Right lung (tissue), 10 donors: ENCODE measurements around the gene KRTAP12-3. TPM values are rescaled to one million over a fixed set of nuclear protein-coding genes. Genes with fewer than 3 reads are reported as not detected.
"Not testable (repeated sequence)": the region's sequence is repeated elsewhere in the genome, so short reads cannot be mapped to it uniquely, and the experiment has no call there.

Experiments
- DNase-seq, 2 donors: peaks; one replicate each; pipeline ENCODE4 v3.0.0-alpha.2; 2013
- long read RNA-seq, 8 donors: transcript quantifications; one replicate each; lab custom pipeline, GENCODE V29; 2026
- polyA plus RNA-seq, 5 donors: library from polyadenylated mRNA; unstranded; fragments of 120-200 nt; gene quantifications; one replicate each; pipeline versions ENCODE4 v1.2.1 to v1.2.3, GENCODE V29; 2013; ENCODE audit warnings: inconsistent platforms in 1 of 5, low replicate concordance in 1 of 5; ENCODE audit not compliant: insufficient read length in 5 of 5, insufficient read depth in 1 of 5

KRTAP12-3 gene, protein sequence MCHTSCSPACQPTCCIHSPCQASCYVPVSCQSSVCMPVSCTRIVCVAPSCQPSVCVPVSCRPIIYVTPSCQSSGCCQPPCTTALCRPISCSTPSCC
- polyA plus RNA-seq = not detected
- long read RNA-seq, donor 1 = 0 reads
- long read RNA-seq, donor 2 = 0 reads
- long read RNA-seq, donor 3 = 0 reads
- long read RNA-seq, donor 4 = 0 reads
- long read RNA-seq, donor 5 = 0 reads
- long read RNA-seq, donor 6 = 0 reads
- long read RNA-seq, donor 7 = 0 reads
- long read RNA-seq, donor 8 = 0 reads

DNA sequence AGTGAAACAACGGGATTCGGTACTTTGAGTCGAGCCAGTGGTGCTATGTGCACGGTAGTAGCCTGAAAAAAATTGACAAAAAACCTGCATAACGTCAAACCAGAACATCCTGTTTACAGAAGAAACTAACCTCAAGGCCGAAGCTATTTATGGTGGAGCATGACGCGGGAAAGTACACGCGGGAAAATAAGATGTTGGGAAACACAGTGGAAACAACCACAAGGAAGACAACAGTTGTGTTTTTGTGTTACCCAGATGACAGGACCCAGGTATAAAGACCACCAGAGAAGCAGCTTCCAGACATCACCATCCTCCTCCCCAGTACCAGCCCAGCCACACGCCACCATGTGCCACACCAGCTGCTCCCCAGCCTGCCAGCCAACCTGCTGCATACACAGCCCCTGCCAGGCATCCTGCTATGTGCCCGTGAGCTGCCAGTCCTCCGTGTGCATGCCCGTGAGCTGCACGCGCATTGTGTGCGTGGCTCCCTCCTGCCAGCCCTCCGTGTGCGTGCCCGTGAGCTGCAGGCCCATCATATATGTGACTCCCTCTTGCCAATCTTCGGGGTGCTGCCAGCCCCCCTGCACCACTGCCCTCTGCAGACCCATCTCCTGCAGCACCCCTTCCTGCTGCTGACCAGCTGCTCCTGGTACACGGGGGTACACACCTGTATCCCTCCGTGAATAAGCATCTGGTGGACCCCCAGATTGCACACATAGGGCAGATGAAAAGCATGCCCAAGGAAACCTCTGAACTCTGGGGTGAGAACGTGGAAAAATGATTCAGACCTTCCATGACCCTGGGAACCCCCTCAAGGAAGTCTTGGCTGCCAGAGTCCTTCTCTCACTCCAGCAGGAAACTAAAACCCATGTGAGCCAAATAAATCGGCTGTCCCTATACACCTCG lies at the start of gene KRTAP12-3:
KRTAP12-3 (plus strand) TSS at position 298 of the 906 bp plus-strand sequence; CDS start at position 346, 48 bp downstream.
- DNase-seq = no peak

DNA sequence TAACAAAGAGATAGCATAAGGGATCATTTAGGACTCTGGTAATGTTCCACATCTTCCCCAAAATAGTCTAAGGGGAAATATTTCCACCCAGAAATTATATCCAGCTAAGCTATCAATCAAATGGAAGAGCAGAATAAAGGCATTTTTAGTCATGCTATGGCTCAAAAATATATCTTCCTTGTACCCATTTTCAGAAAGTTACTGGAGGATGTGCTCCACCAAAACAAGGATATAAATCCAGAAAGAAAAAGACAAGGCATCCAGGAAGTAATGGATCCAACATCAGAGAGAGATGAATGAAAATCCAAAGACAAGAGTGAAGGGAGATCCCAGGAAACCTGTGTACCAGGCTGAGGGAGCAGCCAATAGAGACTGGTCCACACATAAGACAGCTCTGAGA lies 48.5 kb upstream of the KRTAP12-3 start:
- DNase-seq = no peak

DNA sequence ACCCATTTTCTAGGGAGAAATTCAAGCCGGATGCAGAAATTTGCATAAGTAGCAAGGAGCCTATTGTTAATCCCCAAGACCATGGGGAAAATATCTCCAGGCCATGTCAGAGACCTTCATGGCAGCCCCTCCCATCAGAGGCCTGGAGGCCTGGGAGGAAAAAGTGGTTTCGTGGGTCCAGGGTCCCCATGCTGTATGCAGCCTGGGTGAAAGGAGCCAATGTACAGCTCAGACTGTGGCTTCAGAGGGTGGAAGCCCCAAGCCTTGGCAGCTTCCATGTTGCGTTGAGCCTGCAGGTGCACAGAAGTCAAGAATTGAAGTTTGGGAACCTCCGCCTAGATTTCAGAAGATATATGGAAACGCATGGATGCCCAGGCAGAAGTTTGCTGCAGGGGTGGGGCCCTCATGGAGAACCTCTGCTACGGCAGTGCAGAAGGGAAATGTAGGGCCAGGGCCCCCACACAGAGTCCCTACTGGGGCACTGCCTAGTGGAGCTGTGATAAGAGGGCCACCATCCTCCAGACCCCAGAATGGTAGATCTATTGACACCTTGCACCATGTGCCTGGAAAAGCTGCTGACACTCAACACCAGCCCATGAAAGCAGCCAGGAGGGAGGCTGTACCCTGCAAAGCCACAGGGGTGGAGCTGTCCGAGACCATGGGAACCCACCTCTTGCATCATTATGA lies 47.4 kb upstream of the KRTAP12-3 start:
- DNase-seq = not testable (repeated sequence)

DNA sequence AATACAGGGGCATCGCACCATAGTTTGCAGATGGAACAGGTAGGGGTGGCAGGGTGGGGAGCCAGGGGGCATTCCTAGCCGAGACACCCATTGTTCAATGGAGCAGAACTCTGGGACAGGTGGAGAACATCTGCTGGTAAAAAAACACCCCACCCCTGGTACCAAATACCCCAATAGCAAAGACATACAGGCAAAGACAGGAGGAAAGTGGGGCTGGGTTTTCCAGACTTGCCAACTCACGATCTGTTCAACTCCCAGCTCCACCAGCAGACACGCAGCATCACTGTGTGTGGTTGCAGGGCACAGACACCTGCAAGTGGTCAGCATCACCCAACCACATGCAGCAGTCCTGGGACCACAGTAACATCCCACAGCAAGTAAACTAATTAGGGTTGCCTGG lies 46.2 kb upstream of the KRTAP12-3 start:
- no peak for DNase-seq

DNA sequence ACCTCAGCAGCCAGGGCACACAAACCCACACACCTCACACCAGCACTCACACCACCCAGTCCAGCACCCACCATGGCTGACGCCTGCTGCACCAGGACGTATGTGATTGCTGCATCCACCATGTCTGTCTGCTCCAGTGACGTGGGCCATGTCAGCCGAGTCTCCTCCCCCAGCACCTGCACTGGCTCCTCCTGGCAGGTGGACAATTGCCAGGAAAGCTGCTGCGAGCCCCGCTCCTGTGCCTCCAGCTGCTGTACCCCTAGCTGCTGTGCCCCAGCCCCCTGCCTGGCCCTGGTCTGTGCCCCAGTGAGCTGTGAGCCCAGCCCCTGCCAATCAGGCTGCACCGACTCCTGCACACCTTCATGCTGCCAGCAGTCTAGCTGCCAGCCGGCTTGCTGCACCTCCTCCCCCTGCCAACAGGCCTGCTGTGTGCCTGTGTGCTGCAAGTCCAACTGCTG lies 45.7 kb upstream of the KRTAP12-3 start, which contains the start of gene KRTAP10-8:
KRTAP10-8 (plus strand) TSS at position 51 of the 458 bp plus-strand sequence; CDS start at position 73, 22 bp downstream.
- DNase-seq = no peak

DNA sequence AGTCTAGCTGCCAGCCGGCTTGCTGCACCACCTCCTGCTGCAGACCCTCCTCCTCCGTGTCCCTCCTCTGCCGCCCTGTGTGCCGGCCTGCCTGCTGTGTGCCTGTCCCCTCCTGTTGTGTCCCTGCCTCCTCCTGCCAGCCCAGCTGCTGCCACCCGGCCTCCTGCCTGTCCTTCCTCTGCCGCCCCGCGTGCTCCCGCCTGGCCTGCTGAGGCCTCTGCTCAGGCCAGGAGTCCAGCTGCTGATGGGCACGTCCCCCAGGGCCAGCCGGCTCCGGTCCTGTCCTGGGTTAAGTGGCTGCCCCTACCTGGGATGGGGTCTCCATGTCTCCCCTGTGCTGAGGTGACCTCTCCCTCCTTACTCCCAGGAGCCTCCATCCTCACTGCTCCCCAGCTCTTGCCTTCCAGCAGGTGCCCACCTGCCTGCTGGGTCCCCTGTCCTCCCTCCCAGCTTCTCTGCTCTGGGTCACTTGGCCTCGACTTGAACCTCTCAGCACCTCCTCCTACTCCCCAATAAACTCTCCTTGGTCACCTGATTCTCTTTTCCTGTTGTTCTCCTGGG lies 45.0 kb upstream of the KRTAP12-3 start:
- DNase-seq = no peak

DNA sequence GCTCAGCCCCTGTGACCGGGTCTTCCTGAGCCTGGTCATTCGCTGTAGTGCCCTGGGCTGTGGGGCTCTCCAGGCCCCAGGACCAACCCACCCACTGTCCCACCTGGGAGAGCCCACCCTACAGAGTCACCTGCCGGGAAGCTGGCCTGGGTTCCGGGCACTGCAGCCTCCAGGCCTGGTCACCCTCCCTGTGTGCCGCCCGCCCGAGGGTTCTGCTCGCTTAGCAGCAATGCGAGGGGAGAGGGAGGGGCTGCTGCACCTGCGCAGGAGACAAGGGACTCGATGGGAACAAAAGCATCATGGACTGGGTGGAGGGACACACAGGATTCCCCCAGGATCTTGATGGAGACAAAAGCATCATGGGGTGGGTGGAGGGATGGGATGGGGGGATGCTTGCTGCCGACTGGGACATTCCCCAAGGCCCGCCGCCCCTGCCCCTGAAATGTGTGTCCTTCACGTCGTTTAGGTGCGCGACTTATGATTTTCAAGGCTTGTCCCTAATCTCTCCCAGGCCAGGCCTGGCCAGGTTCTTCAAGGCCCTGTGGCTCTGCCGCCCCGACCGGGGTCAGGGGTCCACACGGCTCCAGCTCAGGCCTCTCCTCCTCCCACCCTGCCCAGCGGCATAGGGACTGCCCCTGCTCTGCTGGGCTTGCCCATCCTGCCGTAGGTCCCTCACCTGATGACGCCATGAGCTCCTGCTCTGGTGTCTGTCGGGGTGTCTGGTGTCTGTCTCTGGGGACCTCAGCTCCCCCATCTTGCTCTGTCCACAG lies 44.2 kb upstream of the KRTAP12-3 start:
- no peak for DNase-seq

DNA sequence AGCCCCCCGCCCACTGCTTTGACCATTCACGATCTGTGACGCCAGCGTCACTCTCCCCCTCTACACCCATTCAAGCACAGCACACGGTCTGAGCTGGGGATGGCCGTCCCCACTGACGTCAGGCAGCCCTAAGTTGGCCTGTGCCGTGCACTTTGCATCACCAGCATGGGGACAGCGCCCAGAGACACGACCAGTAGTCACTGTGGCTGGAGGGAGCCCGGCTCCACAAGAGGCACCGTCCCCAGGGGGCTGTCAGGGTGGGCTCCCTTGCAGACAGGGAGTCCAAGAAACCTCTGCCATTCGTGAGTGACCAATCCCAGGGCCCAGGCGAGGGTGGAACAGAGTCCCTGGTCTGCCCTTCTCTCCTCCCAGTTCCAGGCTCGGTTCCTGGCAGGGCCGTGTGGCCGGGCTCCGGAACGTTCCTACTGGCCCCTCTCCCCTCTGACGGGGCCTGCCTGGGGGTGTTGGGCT lies 43.5 kb upstream of the KRTAP12-3 start:
- DNase-seq = no peak

DNA sequence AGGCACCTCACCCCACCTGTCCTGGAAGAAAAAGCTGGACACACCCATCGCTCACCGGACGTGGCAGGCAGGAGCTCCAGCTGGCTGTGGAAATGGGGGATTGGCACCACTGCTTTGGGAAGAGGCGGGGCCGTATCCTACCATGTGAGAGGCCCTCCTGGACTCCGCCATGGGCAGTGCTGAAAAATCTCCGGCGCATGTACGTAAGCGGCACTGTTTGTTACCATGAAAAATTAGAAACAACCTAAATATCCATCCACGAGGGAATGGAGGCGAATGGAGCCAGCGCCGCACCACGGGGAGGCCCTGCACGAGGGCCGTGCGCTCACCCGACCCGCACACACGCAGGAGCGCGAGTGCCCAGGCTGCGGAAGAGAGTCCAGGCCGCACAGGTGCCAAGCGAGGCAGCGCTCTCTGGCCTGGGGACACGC lies 42.8 kb upstream of the KRTAP12-3 start:
- DNase-seq = no peak

DNA sequence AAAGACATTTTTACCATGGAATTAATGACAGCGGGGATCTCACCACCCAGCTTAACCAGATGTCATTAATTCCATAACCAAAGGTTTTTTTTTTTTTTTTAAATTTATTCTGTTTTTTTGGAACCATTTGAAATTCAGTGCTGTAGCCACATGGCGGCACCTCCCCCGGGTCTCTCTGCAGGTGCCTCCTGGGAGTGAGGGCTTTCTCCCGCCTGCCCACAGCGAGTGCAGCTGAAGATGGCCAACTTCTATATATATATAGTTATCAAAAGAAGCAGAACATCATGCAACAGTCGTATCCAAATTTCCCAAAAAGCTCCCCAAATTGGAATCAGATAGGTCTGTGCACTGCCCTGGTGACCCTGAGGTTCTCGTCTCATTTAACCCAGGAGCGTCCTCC lies 42.3 kb upstream of the KRTAP12-3 start:
- DNase-seq = no peak

DNA sequence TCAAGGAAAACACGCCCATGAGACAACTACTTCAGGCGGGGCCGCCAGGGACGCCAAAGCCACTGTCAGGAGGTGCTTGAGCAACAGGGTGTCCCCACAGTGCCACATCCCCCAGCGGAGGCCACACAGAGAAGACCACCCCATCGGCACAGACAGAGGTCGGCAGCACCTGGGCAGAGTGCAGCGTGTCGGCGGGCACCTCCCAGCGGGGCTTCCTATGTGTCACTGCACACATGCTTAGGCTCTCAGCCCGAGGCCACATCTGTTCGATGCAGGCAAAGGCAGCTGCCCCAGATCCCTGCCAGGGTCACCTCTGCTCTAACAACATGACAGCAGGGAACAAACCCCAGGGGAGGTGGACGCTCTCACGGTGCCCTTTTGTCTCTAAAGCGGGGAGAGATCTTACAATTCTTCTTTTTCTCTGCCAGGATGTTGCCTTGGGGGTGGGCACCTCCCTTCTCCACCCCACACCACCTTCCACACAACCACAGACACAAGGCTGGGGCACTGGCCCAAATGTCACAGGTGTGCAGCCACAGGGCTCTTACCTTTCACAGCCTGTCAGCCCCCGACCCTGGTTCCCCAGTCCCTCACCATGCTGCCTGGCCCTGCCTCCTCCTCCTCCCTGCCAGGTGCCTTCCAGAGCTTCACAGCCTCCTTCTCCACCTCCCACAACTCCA lies 41.7 kb upstream of the KRTAP12-3 start:
- DNase-seq = no peak

DNA sequence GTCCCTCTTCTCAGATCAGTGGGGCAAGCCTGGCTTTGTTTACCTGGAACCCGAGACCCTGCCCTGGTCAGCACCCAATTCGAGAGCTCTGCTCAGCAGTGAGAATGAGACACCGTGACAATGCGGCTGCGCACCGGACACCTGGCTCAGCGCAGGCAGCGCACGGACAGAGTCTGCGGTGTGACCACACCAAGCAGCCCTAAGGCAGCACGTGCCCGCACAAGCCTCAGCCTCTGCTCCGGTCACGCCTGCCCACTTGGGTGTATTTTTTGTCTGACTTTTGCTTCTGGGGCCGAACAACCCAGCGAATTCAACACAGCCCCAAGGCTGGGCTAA lies 41.2 kb upstream of the KRTAP12-3 start:
- no peak for DNase-seq

DNA sequence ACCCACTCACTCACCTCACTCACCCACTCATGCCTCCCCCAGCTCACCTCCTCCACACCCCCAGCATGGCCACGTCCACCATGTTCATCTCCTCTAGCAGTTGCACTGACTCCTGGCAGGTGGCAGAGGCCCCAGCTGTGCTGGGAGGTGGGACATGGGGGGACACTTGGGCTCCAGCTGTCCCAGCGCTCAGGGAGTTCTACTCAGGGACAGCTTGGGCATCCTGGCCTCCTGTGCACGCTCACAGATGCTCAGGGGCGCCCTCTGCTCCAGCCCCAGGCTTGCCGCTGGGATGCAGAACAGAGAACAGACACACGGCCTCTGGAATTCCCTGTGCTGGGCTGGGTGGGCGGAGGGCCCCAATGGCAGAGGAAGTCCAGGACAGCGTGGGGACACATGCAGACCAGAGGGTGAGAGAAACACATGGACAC lies 40.6 kb upstream of the KRTAP12-3 start:
- no peak for DNase-seq

DNA sequence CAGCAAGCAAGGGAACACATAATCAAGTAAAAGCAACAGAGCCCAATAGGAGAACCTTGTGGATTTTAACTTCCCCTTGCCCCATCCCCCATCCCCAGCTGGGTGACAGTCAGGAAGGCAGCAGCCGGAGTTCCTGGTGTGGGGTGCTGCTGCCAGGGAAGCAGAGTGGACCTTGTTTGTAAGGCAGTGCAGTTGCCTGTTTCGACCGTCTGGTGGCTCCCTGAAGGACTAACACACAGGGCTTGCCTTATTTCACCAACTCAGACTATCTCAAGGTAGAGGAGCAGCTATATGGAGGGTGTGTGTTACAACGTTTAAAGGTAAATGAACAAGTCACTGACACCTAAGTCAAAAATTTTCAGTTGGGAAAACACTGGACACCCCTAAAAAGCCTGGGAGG lies 39.2 kb upstream of the KRTAP12-3 start:
- no peak for DNase-seq

DNA sequence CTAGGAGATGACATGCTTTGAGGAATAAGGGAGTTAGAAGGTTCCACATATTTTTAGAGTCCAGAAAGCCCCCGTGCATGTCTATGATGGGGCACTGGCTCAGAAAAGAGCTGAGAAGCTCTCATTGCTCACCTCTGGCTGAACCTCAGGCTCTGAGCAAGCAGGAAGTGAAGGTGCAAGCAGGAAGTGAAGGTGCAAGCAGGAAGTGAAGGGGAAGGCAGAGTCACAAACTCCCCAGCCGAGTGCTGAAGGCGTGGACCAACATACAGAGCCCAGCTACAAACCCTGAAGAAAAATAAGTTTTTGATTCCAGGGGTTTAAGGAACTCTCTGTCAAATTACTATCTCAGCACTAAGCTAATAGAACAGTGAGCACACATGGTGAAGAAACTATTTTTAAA lies 38.8 kb upstream of the KRTAP12-3 start:
- no peak for DNase-seq

DNA sequence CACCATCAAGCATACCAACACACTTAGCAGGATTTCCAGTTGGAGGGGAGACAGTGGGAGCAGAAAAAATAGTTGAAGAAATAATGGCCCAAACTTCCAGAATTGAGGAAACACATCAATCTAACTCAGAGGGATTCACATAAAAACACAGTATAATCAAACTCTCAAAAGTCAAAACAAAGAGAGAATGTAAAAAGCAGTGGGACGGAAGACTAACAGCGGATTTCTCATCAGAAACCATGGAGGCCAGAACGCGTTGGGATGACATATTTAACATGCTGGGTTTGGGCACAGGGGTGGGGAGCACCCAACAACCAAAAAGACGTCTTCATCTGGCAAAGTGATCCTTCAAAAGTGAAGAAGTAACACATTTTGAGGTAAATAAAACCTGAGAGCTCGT lies 37.8 kb upstream of the KRTAP12-3 start:
- no peak for DNase-seq

DNA sequence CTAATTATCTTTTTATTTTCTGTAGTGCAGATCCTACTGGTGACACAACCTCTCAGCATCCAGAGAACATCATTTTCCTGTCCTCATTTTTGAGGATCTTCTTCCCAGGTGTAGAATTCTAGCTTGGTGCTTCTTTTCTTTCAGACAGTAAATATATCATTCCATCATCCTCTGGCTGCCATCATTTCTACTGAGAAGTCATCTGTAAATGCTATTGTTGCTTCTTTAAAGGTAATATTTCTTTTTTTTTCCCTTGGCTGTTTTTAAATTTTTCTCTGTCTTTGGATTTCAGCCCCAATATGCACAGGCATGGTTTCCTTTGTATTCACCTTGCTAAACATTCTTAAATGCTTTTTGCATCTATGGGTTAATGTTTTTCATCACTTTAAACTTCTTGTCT lies 34.2 kb upstream of the KRTAP12-3 start:
- no peak for DNase-seq

DNA sequence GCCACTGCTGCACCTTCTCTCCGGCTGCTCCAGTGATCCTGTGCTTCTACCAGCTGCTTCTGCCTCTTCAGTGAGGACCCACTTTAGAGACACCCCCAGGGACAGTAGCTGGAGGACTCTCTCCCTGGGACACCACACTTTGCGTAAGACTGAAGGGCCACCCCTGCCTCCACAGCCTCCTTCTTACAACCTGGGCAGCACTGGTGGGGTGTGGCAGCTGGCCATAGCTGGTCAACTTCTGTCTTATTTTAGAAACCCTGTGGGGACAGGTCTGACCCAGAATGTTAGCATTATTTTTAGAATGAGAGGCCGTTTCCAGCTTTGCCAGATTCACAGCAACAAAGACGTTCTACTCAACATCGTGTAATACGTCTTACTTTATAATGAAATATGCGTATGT lies 32.0 kb upstream of the KRTAP12-3 start:
- no peak for DNase-seq

DNA sequence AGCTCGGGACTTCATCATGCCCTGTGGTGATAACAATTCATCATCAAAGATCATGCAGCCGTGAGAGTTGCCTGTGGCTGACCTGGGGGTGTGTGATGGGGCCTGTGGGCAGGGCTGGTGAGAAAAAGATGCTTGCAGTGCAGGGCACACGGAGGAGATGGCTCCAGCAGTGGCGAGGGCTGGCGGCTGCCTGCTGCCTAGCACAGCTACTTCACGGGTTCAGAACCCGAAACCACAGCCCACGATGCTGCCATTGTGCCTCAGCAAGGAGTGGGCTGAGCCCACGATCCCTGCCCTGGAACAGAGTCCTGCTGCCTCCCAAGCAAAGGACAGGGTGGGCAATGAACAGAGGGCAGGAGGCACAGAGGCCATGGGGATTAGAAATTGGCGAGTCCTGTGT lies 31.5 kb upstream of the KRTAP12-3 start:
- no peak for DNase-seq

DNA sequence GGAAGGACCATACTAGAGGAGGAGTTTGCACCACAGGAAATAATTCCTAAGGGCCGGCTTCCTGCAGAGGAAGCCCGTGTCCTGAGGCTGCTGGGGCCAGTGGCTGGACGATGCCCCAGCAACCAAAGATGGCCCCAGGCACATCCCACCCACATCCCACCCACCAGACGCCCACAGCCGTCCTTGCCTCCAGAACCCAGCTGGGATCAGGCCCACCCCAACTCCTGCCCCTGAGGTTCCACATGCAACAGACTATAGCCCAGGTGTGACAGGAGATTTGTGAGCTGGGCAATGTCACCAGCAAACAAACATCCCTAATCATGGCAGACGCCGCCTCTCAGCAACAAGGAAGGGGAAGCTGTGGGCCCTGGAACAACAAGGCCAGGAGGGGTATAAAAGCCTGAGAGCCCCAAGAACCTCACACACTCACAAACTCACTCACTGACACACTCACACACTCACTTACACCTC lies 31.0 kb upstream of the KRTAP12-3 start, which contains the start of gene KRTAP10-9:
KRTAP10-9 (plus strand) TSS at position 421 of the 471 bp plus-strand sequence. CDS start 79 bp downstream, outside the sequence.
- DNase-seq = no peak
